DMS114 treated with DMSO at 0.1 percent for 48 hours (cell line): ENCODE measurements around the gene FYN.
"Not testable (repeated sequence)": the region's sequence is repeated elsewhere in the genome, so short reads cannot be mapped to it uniquely, and the experiment has no call there.

Experiments
- DNase-seq: peaks from one replicate; lab custom pipeline; 2025; ENCODE audit not compliant: unreplicated experiment; lab: John Stamatoyannopoulos, UW

FYN gene

DNA sequence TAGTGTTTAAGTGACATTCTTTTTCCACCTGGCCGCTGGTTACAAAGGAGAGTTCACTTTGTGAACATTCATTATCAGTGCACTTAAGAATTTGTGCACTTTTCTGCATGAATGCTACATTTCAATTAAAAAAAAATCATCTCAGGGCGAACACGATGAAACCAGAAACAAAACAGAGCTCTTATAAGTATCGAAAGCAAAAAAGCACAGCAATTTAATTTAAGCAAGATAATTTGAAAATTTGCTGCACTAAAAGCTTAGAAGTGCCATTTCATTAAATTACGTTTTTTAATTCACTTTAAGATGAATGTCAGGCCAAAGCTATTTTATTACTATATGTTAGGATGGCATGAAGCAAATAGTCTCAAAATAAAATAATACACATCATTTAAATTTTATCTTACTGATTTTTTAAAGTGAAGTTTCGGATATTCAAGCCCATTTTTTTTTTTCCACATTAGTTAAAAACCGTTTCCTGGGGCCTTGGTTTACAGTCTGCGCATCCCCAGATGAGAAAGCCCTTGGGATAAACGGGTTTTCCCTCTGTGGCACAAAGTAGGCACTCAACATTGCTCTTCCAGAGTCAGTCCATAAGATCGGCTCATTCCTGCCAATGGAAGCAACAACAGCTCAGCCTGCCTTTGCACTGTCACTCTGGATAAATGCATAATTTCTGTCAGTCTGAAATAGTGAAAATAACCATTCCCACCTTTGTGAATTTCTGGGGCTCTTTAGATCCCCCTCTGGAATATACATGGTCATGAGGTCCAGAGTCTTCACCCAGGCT, 80.1 kb downstream of the FYN start:
- no peak for DNase-seq

DNA sequence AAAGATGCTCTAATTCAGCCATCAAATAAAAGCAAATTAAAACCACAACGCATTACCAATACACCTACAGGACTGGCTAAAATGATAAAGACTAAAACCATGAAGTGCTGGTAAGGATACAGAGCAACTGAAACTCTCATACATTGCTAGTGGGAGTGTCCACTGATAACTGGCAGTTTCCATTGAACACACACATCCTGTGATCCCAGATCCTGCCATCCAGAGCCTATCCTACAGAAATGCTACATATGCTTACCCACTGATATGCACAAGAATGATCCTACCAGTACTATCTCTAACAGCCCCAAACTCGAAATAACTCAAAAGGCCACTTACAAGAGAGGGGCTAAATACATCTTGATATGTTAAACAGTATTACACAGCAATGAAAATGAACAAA, 81.0 kb downstream of the FYN start:
- no peak for DNase-seq

DNA sequence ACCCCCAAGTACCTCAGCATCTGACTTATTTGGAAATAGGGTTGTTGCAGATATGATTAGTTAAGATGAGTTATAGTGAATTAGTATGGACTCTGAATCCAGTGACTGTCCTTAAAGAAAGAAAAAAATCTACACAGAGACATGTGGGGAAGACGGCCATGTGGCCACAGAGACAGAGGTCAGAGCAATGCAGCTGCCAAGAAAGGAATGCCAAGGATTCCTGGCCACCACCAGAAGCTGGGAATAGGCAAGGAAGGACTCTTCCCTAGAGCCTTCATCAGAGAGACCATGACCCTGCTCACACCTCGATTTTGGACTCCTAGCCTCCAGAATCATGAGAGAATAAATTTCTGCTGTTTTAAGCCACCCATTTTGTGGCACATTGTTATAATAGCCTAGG, 81.8 kb downstream of the FYN start:
- DNase-seq, result no peak

DNA sequence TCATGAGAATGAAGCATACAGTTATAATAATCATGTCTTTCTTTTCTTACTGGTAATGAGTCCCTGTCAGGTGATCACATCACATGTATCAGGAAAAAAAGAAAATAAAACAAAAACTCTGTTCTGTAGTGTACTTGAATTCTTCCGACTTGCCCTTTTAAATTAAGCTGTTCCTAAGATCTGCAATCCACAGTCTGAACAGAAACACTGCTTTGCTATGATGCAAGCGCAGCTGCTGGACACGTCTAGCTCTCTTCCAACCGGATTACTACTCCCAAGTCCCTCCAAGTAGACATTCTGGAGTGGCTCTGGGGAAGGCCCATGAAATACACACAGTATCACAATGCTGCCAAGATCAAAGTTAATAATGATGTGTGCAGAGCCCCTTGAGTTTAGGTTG, 83.7 kb downstream of the FYN start:
- DNase-seq, result no peak

DNA sequence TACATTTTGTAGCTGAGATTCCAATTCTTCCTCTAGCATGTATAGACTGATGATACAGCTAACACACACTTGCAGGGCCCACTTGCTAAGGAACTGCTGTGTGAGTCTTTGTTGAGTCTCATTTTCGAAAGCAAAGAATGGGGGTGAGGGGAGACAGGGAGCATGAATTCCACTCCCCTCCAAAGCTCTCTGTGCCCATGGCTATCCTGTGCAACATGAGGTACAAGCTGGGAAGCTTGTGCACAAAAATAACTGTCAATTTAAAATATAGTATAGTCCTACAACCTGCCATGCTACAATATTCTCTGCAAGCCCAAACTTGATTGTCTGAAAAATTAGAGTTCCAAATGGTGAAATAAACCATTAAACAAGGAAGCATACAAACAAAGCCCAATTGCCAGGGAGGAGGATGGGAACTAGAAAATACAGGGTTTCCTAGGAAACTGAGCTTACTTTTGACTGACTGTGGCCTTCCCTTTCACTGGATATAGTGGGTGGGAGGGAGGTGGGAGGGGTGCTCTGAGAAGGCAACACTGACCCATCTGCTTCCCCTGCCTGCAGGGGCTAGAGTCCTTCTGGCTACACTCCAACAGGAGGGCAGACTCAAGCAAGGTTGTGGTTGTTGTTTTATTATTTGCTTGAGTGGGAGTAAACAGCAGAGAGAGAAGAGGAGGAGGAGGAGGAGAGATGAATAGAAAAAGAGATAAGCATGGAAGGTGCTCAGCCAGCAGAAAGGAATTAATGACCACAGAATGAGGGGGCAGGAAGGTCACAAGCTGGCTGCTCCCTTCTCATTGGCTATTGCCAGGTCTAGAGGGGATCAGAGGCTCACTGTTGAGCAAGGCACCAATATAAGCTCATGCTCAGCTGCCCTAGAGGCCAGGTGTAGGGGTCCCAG, 84.6 kb downstream of the FYN start:
- DNase-seq, result no peak

DNA sequence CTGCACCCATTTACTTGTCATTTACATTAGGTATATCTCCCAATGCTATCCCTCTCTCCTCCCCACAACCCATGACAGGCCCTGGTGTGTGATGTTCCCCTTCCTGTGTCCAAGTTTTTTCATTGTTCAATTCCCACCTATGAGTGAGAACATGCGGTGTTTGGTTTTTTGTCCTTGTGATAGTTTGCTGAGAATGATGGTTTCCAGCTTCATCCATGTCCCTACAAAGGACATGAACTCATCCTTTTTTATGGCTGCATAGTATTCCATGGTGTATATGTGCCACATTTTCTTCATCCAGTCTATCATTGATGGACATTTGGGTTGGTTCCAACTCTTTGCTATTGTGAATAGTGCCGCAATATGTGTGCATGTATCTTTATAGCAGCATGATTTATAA, 87.1 kb downstream of the FYN start:
- not testable (repeated sequence) for DNase-seq

DNA sequence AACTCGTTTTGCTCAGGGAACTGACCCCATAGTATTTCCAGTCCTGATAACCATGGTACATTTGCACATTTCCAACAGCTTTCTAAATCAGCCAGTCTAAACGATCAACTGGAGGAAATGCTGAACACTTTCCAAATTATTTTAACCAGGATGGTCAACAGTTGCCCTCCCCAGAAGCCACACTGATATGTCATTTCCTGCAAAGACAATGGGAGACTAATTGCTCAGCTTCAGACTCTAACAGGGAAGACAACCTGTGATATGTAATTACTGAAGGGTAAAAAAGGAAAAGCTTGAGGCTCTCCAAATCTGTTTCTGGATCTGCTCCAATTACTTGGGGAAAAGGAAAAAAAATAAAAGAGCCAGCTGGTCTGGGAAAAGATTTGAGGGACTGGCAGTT, 88.8 kb downstream of the FYN start:
- DNase-seq, result no peak

DNA sequence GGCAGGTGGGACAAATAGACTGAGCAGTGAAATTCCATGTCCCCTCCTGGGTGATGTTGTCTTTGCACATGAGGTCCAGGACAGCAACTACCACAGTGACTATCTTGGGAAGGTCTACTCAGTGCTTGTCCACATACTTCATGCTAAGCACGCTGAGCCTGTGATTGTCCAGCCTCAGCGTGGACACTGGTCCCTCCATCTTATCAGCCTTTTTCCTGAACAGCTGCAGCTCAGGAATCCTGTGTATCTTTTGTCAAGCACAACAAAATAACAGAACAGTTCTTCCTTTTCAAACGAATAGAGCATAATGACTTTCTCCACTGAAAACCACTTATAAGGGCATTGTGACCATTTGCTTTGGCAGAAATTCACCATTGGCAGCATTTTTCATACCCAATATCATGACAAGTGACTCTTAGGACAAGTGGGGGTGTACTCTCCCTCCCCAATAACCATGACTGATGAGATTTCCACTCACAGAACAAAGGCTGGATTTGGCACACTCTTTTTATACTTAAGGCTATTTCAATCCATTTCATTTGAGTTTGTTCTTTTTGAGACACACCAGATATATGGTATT, 90.3 kb downstream of the FYN start:
- DNase-seq, result no peak

DNA sequence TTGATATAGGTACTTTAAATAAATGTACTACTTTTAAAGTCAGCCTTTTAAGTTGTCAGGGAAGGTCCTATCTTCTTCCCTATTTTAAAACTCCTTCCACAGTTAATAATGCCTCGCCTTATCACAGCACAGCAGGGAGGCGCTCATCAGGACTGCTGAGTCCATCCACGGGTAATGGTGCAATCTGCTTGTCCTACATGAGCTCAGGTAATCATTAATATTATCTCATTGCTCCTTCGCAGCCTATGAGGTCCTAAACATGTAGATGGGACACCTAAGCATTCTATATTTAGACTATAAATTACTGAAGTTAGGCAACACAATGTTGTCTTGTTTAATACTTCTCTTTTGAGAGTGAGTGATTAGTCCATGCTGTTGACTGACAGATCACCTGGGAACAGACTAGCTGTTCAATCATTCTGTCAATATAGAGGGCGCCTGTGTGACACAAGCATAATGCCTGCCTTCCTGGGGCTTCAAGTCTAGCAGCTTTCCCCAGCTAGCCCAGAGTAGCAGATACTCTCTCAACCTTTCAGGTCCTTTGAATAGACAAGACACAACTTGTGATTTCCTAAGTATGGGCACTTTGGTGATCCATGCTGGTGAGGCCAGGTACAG, 91.0 kb downstream of the FYN start:
- no peak for DNase-seq

DNA sequence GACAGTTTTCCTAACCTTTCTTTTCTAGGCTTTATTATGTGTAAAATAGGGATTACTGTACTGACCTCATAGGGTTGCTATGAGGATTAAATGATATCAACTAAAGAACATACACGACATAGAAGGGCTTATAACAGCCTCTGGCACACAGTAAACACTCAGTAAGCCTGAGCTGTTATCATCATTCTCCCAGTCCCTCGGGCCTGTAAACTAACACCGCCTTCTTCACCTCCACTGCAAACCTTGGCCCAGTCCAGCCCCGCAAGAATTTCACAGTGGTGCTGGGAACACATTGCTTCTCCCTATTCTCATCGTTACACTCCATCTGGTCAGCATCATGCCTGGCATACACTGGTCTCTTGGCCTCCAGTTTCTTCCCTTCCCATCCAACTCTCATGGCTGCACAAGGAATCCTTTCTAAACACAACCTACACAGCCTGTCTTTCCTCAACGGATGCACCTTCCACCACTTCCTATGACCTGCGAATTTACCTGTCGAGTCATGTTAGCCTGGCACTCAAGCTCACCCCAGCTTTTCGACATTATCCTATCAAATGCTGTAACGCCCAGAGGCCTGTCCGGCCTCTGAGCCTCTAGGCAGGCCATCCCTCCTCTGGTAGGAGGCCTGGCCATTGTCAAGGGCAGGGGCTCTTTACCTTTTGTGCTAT, 92.1 kb downstream of the FYN start:
- no peak for DNase-seq

DNA sequence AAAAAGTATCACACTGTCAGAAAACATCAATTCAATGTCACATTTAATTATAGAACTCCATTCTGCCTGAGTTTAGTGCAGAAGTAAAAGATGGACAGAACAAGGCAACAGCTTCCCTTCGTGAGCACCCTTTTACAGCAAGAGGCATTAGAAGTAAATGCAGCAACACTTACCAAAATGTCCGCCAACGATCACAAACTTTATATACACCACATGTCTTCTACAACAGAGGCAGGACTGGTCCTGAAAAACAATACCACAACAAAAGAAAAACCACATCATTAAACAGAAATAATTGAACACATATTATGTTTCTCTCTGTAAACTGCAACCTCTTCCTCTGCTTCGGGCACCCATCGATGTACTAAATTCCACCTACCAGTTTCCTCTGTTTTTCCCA, 92.9 kb downstream of the FYN start:
- DNase-seq, result no peak

DNA sequence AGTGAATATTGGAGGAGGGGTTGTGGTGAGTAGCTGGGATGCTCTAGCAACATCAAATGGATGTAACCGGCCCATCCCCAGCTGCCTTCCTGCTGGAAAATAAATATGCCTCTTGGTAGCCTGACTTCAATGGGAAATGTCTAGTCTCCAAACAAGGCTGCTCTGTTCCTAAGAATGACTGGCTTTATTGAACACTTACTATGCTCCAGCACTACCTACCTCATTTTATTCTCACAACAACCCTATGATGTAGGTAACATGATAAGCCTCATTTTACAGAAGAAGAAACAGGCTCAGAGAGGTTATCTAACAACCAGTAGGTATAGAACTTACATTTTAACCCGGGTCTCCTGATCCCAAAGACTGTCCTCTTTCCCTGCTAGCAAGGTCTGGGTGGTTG, 93.6 kb downstream of the FYN start:
- DNase-seq, result no peak

DNA sequence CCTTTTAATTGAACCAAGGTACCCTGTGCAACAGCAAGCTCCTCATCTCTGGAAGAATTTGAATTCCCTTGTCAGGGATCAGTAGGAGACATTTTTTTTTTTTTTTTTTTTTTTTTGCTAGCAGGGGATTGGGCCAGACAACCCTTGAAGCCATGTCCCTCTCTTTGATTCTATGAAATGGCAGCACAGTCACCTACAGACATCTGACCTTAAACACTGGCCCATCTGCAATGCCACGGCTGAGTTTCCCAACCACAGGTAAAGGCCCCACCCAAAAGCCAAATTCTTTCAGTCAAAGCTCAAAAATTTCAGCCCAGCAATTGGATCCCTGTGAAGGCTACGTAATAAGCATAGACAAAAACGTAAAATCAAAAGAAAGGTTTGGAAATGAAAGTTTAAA, 94.2 kb downstream of the FYN start:
- no peak for DNase-seq

DNA sequence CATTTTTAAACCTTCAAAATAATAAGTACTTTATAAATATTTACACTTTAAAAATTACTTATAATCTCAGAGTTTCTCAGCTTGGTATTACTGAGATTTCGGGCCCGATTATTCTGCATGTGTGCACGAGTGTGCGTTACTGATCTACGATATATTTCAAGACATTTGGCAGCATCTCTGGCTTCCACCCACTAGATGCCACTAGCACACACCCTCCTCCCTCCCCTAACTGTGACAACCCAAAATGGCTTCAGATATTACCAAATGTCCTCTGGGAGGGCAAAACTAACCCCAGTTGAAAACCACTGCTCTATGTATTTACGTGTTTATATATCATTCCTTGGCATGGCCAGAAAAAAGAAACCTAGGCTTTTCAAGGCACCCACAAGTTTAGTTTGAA, 95.9 kb downstream of the FYN start:
- no peak for DNase-seq

DNA sequence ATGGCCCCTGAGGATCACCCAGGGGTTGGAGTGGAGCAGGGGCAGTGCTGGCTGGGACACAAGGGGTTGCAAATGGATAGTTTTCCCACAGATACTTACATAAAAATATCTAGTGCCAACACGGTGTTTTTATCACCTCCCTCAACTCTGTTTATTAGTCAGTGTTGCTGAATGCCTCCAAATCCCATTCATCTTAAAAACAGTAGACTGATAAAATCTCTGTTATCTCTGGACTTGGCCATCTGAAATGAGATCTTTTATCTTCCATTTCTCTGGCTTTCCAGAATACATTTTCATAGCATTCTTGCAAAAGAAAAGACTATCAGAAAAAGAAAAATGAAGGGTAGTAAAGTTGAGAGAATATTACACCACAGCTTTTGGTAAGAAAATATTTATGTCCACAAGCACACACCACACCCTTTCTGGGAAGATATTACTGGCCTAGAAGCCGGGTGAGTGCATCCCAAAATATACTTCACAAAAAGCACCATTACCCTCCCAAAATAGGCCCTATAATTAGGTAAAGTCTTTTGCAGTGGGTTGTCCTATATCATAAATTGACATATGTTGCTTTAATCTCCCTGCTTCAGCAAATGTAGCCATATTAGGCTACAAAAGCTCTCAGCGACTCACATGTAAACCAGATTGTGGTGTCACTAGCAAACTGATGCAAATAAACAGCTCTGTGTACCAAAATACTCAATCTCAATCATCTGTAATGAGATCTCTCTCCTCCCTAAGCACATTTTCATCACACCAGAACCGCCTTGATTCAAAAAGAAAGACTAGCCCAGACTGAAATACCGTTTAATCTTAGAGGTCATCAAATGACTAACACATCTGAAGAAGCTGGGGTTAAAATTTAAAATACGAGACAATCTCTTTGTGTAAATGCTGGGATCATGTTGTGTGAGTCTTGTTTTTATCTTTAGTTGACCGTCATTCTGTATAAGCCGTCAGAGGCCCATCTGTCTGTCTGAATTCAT, 96.7 kb downstream of the FYN start:
- DNase-seq, result no peak

DNA sequence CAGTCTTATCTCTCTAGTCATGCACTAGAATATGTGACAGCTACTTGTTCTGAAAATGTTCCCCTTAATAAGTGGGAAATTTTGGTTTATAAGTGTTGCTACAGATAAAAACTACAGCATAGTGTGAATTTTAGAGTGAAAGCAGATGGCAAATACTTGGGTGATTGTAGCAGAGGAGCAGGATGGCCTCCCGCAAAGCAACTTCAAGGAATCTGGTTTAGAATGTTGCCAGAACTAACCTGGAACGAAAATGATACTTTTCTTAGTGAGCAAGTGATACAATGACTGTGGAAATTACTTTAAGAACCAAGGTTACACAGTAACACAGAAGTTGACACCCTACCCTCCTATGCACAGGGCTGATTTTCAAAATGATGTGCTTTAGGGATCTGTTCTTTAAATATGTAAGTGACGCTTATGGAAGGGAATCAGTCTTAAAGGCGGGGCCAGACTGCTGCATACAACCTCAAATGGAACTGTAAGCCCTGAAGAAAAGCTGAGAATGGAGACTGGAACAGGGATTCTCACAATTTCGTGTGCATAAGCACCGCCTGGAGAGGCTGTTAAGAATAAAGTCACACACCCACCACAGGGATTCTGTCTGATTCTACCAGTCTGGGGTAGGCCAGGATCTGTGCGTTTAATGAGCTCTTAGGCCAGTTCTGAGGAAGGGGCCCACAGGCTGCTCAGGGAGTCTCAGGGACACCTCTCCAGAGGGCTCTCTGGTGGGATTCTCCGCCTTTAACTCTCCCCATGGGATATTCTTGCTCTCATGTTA, 97.9 kb downstream of the FYN start:
- no peak for DNase-seq

DNA sequence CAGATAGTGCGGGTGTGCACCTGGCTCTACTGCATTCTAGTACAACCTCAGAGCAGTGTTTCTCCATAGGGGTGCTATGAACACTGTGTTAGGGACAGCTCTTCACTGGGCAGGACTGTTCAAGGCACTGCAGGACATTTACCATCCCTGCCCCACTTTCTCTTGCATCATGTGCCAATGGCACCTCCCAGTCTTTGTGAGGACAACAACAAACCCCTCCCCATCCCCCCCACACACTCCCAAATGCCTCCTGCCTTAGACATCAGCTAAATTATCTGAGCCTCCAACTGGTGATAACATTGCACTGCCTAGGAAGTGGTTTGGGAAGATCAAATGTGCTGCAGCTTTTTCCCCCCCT, 98.9 kb downstream of the FYN start:
- DNase-seq, result no peak

DNA sequence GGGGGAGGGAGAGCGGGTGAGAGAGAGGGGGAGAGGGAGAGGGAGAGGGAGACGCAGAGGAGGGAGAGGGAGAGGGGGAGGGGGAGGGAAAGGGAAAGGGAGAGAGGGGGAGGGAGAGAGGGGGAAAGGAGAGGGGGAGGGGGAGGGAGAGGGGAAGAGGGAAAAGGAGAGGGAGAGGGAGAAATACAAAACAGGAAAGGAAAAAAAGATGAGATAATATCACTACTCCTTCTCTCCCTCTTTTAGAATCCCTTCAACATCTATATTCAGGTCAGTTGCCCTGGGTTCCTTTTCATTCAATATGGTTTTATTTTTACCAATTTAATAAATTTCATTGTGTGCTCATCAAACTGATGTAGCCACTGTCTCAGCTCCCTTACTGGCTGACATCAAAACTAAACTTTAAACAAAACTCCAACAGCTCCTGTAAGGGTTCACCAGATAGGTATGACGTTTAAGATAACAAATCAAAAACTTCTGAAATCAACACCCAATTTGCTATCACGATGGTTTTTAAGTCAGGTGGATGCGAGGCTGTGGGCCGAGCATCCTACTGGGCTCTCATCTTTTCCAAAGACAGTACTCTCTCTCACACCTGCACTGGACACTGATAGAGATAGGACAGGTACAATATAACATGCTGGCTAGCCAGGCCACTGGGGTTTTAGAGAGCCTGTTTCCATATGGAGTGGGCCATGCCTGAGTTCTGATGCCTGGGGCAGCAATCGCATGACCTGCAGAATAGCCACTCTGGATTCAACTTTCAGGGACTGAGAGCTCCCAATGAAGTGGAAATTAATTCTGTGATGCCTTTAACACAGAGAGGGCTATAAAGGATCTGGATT, 99.5 kb downstream of the FYN start:
- DNase-seq, result no peak
